NCI-H1417 (cell line): ENCODE measurements around the gene RPL10.

ENCODE experiments used
- DNase-seq, 3 experiments: peaks; one replicate each; lab custom pipeline; 2025; lab: John Stamatoyannopoulos, UW

Gene RPL10

GRCh38 chrX:154401045-154401799, 3.0 kb downstream of the RPL10 start:
- no peak for DNase-seq

DNA sequence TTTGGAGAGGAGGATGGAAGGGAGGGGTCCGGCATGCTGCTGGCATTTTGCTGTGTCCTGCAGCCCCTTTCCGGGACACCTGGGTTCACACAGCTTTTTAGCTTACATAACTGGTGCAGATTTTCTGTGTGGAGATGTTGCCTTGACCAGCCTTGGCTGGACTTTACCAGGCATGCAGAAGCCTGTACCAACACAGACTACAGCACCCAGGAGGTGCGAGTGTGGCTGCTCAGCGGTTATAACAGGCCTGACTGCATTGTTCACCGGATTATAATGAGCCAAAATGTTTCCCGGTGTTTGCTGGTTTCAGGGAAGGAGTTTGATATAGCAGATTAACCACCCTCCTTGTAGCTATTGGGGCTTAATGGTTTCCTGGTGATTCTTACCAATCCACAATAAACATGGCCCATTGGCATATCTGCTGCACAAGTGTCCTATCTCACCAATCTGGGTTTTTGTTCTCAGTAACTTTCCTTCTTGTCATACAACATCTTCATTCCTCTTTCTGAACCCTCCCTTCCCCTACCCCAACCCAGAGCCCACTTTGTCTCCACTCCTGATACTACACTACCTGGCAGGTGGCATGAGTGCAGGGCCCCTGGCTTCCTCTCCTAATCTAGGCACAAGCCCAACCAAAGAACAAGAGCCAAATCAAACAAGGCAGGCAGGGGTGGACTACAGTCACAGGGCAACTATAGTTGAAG, 3.9 kb downstream of the RPL10 start:
- no peak for DNase-seq

DNA sequence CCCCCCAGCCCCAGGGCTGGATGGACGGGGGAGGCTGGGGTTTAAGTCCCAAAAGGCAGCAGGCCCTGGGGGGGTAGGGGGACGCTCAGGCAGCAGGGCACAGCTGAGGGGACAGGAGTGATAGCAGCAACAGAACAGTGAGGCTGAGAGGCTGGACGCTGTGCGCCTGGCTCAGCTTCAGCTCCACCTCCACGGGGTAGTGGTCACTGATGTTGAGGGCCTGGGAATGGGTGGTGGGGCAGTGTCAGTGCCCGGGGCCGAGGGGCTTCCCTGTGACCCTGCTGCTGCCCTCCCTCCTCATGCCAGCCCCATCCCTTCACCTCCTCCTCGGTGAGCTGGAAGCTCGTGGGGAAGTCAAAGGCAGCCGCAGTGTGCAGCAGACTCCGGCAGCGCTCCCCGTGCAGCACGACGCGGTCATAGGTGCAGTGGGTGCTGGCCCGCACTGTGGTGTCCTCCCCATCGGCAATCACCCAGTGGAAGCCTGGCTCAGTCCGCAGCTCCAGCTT, 4.5 kb downstream of the RPL10 start:
- DNase-seq = no peak

GRCh38 chrX:154403192-154403591, 5.0 kb downstream of the RPL10 start:
- DNase-seq = no peak

DNA sequence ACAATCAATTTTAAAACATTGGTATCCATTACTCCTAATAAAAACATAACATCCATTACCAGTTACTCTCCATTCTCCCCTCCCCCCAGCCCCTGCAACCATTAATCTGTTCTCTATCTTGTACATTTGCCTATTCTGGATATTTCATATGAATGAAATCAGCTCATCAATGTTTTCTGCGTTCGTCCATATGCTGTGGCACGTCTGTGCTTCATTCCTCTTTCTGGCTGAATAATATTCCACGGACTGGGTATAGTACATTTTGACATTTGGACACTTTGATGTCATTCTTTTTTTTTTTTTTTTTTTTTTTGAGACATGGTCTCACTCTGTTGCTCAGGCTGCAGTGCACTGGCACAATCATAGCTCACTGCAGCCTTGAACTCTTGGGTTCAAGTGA, 5.7 kb downstream of the RPL10 start:
- DNase-seq = no peak

- no peak for DNase-seq
Observed at GRCh38 chrX:154404625-154405192, 6.5 kb downstream of the RPL10 start.

DNA sequence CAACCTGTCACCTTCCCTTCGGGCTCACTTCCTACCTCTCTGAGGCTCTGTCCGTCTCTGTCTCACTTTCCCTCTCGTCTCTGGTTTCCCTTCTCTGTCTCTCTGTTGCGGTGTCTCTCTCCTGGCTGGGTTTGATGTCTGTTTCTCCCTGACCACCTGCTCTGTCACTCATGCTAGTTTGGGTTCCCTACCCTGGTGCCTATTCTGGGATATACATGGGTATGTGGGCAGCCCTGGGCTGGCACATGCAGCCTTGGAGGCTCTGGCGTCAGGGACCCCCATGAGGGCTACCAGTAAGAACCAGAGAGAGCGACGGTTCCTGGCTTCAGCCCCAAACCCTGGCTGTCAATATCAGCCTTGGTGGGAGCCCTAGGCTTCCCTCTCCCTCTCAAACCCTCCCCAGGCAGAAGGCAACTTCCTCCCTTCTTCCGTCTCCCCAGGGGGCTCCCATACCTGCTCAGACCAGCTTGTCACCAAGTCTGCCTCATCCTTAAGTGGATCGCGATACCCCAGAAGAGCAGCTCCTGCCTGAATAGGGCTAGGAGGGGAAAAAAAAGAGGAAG, 10.6 kb downstream of the RPL10 start:
- DNase-seq = no peak

- no peak for DNase-seq
Observed at GRCh38 chrX:154409222-154409871, 11.2 kb downstream of the RPL10 start, which contains the start of gene DNASE1L1. TSS of gene DNASE1L1 (minus strand) at chrX:154409254. CDS start at chrX:154405568, 3,686 bp downstream.

- DNase-seq = peak; percentile 62 to 75 (median 72)
Observed at GRCh38 chrX:154411981-154412340, 13.8 kb downstream of the RPL10 start.

DNA sequence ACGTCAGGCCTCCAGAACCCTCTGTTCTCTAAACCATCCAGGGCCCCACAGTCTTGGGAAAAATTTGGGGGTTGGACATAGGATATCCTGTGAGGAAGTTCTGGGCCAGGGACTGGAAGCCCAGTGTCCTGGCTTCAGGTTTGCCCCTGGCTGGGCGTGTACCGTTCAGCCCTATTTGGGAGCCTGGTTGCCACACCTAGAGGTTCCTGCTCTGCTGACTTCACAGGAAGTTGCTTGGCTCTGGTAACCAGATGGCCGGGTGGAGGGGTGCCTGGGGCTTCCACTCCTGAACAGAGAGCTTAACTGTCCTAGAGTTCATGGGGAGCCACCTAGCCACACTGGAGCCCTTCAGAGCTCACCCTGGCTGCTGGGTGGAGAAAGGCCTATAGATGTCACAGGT, 14.3 kb downstream of the RPL10 start:
- DNase-seq = no peak

DNA sequence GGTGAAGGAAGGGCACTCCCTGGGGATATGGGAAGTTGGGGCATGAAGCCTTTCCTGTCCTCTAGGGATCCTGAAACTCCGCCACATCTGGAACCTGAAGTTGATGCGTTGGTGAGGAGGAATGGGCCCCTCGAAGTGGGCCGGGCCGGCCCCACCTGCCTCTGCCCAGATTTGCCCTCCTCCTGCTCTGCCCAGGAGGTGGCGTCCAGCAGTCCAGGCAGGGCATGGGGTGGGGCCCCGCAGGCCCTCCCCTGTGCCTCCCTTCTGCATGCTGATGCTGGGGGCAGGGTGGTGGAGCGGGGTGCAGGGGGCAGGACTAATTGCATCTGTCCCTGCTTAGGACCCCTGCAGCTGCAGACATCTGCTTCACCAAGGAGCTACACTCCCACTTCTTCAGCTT, 15.0 kb downstream of the RPL10 start:
- no peak for DNase-seq

DNA sequence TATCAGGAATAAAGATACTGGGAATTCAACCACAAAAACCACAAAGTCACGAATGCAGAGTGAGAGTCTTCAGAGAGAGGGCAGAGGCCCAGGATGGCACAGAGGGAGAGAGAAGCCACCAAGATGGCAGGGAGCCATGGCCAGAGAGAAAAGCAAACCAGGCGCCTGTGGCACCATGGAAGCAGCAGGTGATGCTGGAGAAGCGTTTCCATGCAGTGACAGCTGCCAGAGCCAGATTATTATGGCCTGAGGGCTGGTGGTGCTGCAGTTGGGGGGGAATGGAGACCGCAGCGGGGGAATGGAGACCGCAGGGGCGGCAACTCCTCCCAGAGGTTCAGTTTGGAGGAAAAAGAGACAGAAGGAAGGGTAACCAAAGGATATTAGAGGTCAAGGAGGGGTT, 19.0 kb downstream of the RPL10 start:
- peak in 1 of 3 experiments; percentile 32 for DNase-seq

GRCh38 chrX:154419189-154419588, 21.0 kb downstream of the RPL10 start:
- DNase-seq = no peak

DNA sequence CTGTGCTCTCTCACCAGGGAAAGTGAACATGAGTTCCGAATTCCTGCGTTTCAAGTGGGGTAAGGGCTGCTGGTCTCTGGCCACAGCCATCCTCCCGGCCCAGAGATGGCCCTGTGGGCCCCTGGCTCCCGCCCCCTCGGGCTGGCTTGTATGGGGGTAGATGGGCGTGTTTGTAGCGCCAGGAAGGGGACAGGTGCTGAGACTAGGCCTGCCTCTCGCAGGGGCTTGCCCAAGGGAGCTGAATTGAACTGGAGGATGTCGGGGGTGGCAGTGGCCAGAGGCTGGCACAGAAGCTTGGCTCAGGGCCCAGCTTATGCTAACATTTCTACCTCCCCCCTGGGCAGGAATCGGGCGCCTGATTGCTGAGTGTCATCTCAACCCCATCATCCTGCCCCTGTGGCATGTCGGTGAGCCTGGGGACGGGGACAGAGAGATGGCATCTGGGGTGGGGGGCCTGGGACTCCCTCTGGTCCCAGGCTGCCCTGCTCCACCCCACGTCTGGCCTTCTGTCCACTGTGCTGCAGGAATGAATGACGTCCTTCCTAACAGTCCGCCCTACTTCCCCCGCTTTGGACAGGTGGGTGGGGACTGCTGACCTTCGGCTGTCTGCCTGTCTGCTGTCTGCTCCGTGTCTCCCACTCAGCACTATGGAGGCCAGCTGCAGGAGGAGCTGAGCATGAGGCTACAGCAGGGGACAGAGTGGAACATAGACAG, 21.7 kb downstream of the RPL10 start:
- DNase-seq = peak in 1 of 3 experiments; percentile 29

- no peak for DNase-seq
Observed at GRCh38 chrX:154420402-154420756, 22.2 kb downstream of the RPL10 start.

DNA sequence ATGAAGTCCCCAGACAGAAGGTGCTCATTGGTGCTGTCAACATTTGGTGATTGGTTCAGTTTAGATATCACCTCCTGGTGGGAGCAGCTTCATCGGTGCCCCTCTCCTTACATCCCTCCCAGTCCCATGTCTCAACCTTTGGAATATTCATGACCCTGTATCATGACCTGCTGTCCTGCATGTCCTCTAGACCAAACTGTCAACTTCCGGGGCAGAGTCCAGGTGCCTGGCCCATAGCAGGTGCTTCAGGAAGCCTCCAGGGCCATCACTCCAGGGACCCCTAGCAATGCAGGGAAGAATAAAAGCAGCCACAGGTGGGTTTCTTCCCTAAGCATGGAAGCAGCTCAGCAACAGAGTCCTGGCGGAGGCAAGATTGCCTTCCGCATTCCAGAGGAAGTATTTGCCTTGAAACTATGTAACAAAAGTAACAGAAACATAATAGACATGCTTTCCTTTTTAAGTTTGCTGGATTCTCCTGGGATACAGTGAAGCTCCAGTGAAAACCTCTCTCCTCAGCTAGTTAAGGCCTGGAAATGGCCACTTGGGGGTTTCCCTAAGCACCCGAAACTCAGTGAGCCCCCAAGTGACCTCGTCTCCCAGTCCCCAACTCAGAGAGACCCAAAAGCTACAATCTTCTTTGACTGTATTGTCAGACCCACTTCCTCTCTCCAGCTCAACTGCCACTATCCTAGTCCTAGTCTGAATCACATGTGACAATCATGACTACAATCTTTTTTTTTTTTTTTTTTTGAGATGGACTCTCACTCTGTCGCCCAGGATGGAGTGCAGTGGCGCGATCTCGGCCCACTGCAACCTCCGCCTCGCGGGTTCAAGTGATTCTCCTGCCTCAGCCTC, 29.0 kb downstream of the RPL10 start:
- DNase-seq = no peak

DNA sequence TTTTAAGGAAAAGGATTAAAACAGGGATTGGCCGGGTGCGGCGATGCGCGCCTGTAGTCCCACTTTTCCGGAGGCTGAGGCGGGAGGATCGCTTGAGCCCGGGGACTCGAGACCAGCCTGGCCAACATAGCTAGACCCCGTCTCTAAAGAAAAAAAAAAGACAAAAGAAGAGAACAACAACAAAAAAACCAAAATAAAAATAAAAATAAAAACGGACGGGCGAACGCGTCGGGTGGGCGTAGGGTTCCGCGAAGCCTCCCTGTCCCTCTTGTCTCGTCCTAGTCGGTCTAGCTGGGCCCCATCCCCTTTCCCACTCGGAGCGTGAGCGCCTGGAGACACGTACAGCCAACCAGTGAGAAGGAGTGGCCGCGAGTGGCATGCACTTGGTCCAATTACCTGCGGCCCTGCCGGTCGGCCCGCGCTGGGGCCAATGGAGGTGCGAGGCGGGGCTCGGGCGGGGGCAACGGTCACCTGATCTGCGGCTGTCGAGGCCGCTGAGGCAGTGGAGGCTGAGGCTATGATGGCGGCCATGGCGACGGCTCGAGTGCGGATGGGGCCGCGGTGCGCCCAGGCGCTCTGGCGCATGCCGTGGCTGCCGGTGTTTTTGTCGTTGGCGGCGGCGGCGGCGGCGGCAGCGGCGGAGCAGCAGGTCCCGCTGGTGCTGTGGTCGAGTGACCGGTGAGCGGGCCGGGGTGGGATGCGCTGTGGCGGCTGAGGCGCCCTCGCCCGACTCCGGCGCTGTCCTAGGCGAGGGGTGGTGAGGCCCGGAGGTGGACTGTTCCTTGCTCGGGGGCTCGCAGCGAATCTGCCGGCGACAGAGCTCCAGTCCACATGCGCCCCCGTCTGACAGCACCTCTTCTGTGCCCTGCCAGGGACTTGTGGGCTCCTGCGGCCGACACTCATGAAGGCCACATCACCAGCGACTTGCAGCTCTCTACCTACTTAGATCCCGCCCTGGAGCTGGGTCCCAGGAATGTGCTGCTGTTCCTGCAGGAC, 30.3 kb downstream of the RPL10 start, which contains the start of gene ATP6AP1:
Gene ATP6AP1 (plus strand): TSS at position 502 of the 996 bp plus-strand sequence. CDS start 16 bp downstream, at position 518.
- DNase-seq = peak; percentile 89 to 98 (median 94)

DNA sequence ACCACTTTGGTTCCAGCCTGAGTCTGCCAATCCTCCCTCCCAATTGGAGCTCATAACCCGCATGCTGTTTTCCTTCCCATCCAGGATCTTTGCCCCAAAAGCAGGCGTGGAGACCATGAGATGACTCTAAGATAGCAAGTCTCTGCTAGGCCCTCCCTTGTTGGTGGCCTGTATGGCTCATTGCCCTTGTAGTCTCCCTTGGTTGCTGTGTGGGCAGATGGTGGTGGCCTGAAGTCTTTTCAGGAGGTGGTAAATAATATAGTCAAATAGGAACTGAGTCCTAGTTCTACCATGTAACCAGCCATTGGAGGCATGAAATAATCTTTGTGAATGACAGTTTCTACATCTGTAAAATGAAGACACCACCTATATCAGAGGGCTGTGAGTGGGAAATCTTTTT, 31.5 kb downstream of the RPL10 start:
- no peak for DNase-seq

DNA sequence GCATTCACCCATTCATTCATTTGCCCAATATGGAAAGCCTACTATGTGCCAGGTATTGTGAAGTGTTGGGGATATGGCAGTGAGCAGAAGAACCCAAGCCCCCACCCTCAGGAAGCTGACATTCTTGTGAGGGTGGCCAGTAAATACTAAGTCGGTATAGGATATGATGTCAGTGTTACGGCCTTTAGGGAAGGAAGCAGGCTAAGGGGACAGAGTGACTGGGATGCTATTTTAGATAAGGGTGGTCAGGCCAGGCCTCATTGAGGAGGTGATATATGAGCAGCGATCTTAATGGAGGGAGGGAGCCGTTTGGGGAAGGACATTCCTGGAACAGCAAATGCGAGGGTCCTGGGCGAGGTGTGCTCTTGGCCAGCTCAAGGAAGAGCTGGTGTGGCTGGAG, 32.3 kb downstream of the RPL10 start:
- no peak for DNase-seq
